HCT116 (cell line): ENCODE measurements around the gene FRZB.

Experiments used
- ATF3 ChIP-seq: IDR thresholded peaks from 2 replicates; pipeline ENCODE4 v1.6.1; 2012
- CTCF ChIP-seq, 3 experiments: fragments of 200-600 bp in 1 of 3; sonication (generic) in 1 of 3; IDR thresholded peaks in 2 of 3; conservative IDR thresholded peaks in 1 of 3; 2 replicates each; pipeline ENCODE4 v1.5.1; 2012 to 2017; ENCODE audit warnings: low read depth in 2 of 3, low read length in 2 of 3, antibody characterized with exemption in 1 of 3, borderline replicate concordance in 1 of 3, control low read depth in 1 of 3, mild to moderate bottlenecking in 1 of 3, mixed read lengths in 1 of 3, mixed run types in 1 of 3, moderate library complexity in 1 of 3; ENCODE audit not compliant: insufficient read depth in 1 of 3
- EZH2 ChIP-seq: fragments of 200-600 bp; sonication (generic); IDR thresholded peaks from 2 replicates; pipeline ENCODE4 v1.6.1; 2017; ENCODE audit warnings: antibody characterized with exemption, mixed run types
- EZH2phosphoT487 ChIP-seq: fragments of 200-600 bp; IDR thresholded peaks from 2 replicates; pipeline ENCODE4 v1.6.1; 2018; ENCODE audit warnings: antibody characterized with exemption, borderline replicate concordance
- POLR2A ChIP-seq: IDR thresholded peaks from 2 replicates; pipeline ENCODE4 v1.7.0; 2011; ENCODE audit warnings: borderline replicate concordance; ENCODE audit not compliant: insufficient read depth, insufficient read length; ENCODE audit errors: extremely low read depth
- POLR2AphosphoS5 ChIP-seq: IDR thresholded peaks from 2 replicates; pipeline ENCODE4 v1.6.1; 2011; ENCODE audit warnings: mild to moderate bottlenecking, low read depth, low read length, moderate library complexity
- RAD21 ChIP-seq: IDR thresholded peaks from 2 replicates; pipeline ENCODE4 v1.6.1; 2012; ENCODE audit warnings: low read depth, mild to moderate bottlenecking

- TF ChIP-seq EZH2phosphoT487 (no peak), CTCF (IDR thresholded peaks at IDR 0.05 in 2 of 3, conservative IDR thresholded peaks at IDR 0.05 in 1 of 3; ENCODE audit: borderline replicate concordance in 1 of 3, insufficient read depth in 1 of 3, low read depth in 2 of 3, low read length in 2 of 3) (no peak), EZH2 (no peak), POLR2AphosphoS5 (no peak), POLR2A (no peak), RAD21 (no peak), ATF3 (no peak)
Measured at GRCh38 chr2:182798736-182799135, 67.7 kb downstream of the FRZB start.
